Testis (tissue), 2 donors: Measurements from ENCODE around the gene LRRC4C.

Experiments
- CTCF ChIP-seq, 3 experiments: fragments of 450-650 bp in 2 of 3; fragments of 200-600 bp in 1 of 3; sonication (generic) in 1 of 3; IDR thresholded peaks; one replicate each; pipeline ENCODE4 v1.5.1; 2016 to 2019; ENCODE audit warnings: antibody characterized with exemption in 3 of 3, mild to moderate bottlenecking in 2 of 3, moderate library complexity in 1 of 3
- POLR2A ChIP-seq: fragments of 450-650 bp; IDR thresholded peaks from one replicate; pipeline ENCODE4 v1.6.1; 2017; ENCODE audit warnings: antibody characterized with exemption, mild to moderate bottlenecking, moderate library complexity

DNA sequence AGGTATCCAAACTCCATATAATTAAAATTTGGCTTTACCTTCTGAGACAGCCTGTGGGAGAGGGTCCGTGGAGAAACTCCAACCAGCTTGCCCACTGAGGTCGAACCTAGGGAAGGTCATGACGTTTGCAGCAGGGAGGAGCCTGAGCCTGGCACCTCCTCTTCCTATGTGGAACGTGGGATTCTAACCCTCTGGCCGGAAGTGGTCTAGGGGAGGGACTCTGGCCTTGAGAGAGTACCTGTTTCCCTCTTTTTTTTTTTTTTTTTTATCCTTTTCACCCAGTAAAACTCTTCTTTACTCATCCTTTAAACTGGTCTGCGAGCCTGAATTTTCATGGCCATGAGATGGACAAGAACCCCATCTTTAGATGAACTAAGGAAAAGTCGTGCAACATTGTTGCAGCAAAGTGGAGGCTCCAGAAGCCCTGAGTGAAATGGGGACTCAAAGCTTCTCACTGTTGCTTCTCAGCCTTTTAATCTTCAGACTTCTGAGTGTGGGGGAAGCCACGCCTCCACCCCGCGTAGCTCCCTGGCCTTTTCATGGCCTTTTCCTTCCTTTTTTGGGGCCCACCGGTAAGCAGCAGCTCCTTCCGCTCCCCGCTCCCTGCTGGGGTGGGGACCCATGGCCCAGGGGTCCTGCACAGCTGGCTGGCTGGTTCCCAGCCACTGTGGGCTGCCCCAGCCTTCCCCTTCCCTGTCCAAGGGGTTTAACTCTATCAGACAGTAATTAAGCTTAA lies 1359.9 kb downstream of the LRRC4C start:
- TF ChIP-seq CTCF (IDR thresholded peaks at IDR 0.05) (no peak), POLR2A (no peak)
